T-helper 2 cell treated with Interferon-gamma antibody and Interleukin-4, amounts not matched to agents 5 μg/mL and 100 μg/mL, for 36 hours (primary cell): Measurements from ENCODE around the gene SNX1.

Experiments used
- DNase-seq: peaks from one replicate; pipeline ENCODE4 v3.0.0; 2021; ENCODE audit warnings: low spot score
- H3K27ac Mint-ChIP-seq: one replicate; pipeline ENCODE4 v1.8.0; 2021; ENCODE audit warnings: mild to moderate bottlenecking, mixed read lengths
- H3K27me3 Mint-ChIP-seq: one replicate; pipeline ENCODE4 v1.8.0; 2021; ENCODE audit warnings: low read depth, mixed read lengths
- H3K36me3 Mint-ChIP-seq: one replicate; pipeline ENCODE4 v1.8.0; 2021; ENCODE audit warnings: low read depth, mixed read lengths
- H3K4me1 Mint-ChIP-seq: one replicate; pipeline ENCODE4 v1.8.0; 2021; ENCODE audit warnings: low read depth, mixed read lengths
- H3K4me3 Mint-ChIP-seq: one replicate; pipeline ENCODE4 v1.8.0; 2022; ENCODE audit warnings: mild to moderate bottlenecking, moderate library complexity, mixed read lengths
- H3K9me3 Mint-ChIP-seq: one replicate; pipeline ENCODE4 v1.8.0; 2021; ENCODE audit warnings: mixed read lengths

The SNX1 gene

DNA sequence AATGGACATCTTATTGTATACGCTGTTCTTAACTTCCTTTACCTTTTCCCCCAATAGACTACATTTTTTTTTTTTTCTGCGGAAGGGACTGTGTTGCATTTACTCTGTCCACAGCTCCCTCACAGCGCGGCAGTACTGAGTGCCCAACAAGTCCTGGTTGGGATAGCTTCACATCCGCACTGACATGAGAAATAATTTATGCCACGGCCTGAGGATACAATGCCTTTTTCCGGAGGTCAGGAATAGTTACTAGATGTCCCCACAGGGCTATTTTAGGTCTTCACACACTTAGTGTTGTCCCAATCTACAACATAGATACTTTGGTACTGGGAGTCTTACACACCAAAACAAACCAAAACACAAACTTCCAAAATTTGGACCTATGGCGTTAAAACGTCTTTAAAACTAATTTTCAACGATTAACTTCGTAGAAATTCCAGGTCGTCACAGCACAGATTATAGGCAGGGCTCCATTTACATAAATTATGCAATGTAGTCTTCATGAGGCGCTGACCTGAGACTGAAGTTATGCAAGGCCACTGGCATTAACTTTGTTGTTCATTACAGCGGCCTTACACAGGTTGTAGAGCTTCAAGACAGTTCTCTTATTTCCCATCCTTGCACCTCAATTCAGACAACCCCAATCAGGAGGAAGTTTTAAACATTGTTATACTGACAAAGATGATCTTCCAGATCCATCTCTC lies 68.0 kb downstream of the SNX1 start:
- no peaks in the 10 kb centered on the region for H3K27me3 Mint-ChIP-seq
- H3K9me3 Mint-ChIP-seq = no peaks in the 10 kb centered on the region
- DNase-seq = no peak
- peak overlapping the region; percentile 96 for H3K27ac Mint-ChIP-seq
- H3K36me3 Mint-ChIP-seq = peaks cover 22% of the 10 kb centered on the region
- H3K4me1 Mint-ChIP-seq = peaks cover 38% of the 10 kb centered on the region
- H3K4me3 Mint-ChIP-seq = peak overlapping the region; percentile 88

DNA sequence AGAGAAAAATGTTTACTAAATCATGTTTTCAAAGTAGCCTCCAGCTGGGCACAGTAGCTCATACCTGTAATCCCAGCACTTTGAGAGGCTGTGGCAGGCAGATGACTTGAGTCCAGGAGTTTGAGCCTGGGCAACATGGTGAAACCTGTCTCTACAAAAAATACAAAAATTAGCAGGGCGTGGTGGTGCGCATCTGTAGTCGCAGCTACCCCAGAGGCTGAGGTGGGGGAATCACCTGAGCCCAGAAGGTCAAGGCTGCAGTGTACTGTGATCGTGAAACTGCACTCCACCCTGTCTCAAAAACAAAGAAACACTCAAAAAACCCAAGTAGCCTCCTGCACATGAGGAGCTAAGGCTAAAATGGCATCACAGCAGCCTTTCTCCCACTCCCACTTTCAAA lies 68.7 kb downstream of the SNX1 start:
- DNase-seq = no peak
- Mint-ChIP-seq H3K27me3 (no peaks in the 10 kb centered on the region), H3K4me3 (peak overlapping the region; percentile 70), H3K4me1 (peaks cover 35% of the 10 kb centered on the region), H3K9me3 (no peaks in the 10 kb centered on the region), H3K36me3 (peaks cover 18% of the 10 kb centered on the region), H3K27ac (peak overlapping the region; percentile 96)

DNA sequence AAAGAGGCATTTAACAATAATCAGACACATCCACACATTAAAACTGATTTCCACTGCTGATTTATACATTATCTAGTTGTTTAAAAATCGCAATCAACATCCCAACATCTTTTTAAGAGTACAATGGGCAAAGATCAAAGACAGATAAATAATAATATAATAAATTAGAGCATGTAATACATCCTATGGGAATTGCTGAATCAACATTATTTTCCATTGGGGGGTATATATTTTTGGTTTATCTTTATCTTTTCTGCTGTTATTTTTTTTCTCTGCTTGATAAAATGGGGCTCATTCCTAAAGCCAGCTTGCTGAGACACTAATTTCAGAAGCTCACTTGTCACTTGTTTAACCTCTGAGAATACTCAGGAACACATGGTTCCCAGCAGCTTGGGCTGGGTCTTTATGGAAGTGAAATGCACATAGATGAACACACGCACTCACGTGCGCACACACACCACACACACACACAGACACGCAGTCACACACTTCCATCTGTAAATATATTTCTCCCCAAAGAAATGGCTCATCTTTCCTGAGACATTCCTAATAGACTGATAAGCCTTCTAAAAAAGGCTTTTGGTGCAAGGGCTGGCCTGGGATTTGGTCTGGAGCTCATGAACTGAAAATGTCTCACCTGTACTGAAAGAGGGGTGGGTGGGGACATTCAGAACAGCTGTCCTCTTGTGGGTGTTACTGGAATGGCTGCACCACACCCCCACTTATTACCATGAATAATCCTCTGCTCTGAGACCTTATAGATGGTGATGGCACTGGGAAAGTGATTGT lies 70.5 kb downstream of the SNX1 start:
- no peaks in the 10 kb centered on the region for H3K27me3 Mint-ChIP-seq
- H3K4me3 Mint-ChIP-seq = no peak overlapping the region
- no peak overlapping the region for H3K27ac Mint-ChIP-seq
- H3K4me1 Mint-ChIP-seq = peaks cover 26% of the 10 kb centered on the region
- H3K36me3 Mint-ChIP-seq = peaks cover 14% of the 10 kb centered on the region
- no peaks in the 10 kb centered on the region for H3K9me3 Mint-ChIP-seq
- no peak for DNase-seq

DNA sequence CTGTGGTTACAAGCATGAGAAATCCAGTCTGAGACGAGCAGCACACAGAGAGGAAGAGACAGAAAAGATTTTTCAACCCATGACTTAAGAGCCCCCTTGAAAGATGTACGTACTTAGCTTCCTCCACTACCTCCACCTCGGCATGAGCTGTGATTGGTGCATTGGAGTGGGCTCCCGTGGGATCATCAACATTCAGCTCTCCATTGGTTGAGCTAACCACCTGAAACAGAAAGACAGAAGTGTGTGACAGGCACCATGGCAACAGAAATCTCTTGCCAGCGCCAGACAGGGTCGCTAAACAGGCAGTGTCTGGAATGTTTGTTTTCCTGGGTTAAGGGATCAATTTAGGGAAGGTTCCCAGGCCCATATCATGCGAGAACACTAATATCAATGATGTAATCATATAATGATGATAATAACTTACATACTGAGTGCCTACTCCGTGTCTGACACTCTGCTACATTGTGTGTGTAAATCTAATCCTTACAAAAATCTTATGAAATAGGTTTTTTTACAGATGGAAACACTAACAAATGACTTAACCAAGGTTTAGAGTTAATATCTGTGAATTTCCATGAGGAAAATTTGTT lies 84.5 kb downstream of the SNX1 start:
- H3K4me1 Mint-ChIP-seq = peaks cover 7% of the 10 kb centered on the region
- no peak for DNase-seq
- H3K27me3 Mint-ChIP-seq = no peaks in the 10 kb centered on the region
- H3K4me3 Mint-ChIP-seq = no peak overlapping the region
- H3K9me3 Mint-ChIP-seq = no peaks in the 10 kb centered on the region
- peaks cover 19% of the 10 kb centered on the region for H3K36me3 Mint-ChIP-seq
- H3K27ac Mint-ChIP-seq = no peak overlapping the region

DNA sequence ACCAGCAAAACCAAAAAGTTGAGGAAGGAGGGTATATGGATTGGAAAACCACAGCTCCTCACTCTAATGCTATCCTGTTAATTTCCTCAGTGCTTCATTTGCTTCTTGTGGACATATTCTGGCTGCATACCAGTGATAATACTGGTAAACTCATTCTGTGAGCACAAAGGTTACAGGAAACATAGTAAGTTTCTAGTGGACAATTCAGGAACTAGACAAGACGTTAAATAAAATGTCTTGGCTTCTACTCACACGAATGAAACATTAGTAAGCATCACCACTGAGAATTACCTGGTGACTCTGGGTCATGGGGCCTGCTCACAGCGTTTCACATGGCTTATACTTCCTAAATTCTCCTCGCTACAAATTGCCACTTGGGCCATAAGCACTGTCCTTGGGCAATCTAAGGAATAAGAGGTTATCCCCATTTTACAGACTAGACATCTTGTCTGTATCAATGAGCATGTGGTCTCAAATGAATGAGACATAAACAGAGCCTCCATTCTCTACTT lies 87.1 kb downstream of the SNX1 start:
- Mint-ChIP-seq H3K4me3 (no peak overlapping the region), H3K4me1 (peaks cover 14% of the 10 kb centered on the region), H3K36me3 (peaks cover 26% of the 10 kb centered on the region)

DNA sequence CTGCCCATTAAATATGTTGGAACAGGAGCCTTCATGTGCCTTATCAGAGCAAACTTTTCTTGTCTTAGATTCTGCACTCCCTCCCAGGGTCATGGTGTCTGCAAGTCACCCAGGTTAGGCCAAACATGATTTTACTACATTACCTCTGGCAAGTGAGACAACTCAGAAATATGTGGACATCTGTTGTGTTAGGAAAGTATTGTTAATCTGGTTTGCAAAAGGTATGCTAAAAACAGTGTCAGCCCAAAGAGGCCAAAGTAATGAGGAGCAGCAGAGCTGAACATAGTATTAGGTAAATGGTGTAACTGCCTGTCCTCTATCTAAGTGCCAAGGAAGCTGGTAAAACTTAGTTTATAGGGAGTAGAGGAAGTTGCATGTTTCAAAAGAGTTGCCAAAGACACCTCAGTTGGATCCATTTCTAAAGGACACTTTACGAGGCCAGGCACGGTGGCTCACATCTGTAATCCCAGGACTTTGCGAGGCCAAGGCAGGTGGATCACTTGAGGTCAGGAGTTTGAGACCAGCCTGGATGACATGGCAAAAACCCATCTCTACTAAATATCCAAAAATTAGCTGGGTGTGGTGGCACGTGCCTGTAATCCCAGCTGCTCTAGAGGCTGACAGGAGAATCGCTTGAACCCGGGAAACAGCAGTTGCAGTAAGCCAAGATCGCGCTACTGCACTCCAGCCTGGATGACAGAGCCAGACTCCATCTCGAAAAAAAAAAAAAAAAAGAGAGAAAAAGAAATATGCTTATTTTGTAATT lies 89.5 kb downstream of the SNX1 start:
- H3K4me1 Mint-ChIP-seq = peaks cover 17% of the 10 kb centered on the region
- H3K27me3 Mint-ChIP-seq = no peaks in the 10 kb centered on the region
- no peak overlapping the region for H3K27ac Mint-ChIP-seq
- H3K4me3 Mint-ChIP-seq = no peak overlapping the region
- H3K9me3 Mint-ChIP-seq = peaks cover 4% of the 10 kb centered on the region
- peaks cover 32% of the 10 kb centered on the region for H3K36me3 Mint-ChIP-seq
- DNase-seq = no peak

More for the DNA sequence above, 87.1 kb downstream of the SNX1 start:
- no peaks in the 10 kb centered on the region for H3K9me3 Mint-ChIP-seq
- H3K27ac Mint-ChIP-seq = no peak overlapping the region
- DNase-seq = no peak
- H3K27me3 Mint-ChIP-seq = no peaks in the 10 kb centered on the region

DNA sequence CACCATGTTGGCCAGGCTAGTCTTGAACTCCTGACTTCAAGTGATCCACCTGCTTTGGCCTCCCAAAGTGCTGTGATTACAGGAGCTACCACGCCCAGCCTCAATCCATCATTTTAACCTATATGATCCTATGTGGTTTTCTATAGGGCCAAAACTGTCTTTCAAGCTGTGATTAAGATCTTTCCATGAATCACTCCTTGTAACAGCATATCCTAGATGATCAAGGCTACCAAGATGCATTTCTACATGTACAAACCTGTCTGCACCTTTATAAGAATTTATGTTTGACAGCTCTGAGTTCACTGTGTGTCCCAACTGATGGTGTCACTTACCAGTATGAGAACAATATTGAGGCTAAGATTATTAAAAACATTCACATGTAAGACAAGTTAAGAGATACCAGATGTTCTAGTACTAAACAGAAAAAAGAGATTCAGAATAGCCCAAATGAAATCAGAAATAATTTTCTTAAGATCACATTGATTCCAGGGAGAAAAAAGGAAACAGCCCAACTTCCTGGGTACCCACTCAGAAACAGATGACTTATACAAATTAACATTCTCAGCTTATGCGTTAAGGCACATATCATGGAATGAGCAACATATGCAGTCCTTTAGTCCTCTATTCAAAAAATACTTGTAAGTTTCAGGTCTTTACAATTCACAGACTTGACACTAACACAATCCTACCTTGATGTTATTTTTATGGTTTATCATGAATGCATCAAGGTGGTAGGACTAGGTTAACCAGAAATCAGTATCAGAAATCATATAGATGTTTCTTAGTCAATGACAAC lies 91.8 kb downstream of the SNX1 start:
- Mint-ChIP-seq H3K4me3 (peak overlapping the region; percentile 53), H3K36me3 (peaks cover 26% of the 10 kb centered on the region), H3K27ac (peak overlapping the region; percentile 76)

More for the DNA sequence above, 91.8 kb downstream of the SNX1 start:
- no peak for DNase-seq
- Mint-ChIP-seq H3K27me3 (no peaks in the 10 kb centered on the region), H3K4me1 (peaks cover 14% of the 10 kb centered on the region), H3K9me3 (peaks cover 4% of the 10 kb centered on the region)
